K562 (cell line): ENCODE measurements around the gene DNAI7. TPM values are rescaled to one million over a fixed set of nuclear protein-coding genes. Genes with fewer than 3 reads are reported as not detected.

Experiments used
- ATF4 ChIP-seq: fragments of 450-650 bp; formaldehyde crosslinking; IDR thresholded peaks from 2 replicates; pipeline ENCODE4 v1.4.0; 2022; ENCODE audit warnings: mild to moderate bottlenecking, moderate library complexity
- CHAMP1 ChIP-seq: fragments of 450-650 bp; IDR thresholded peaks from 2 replicates; pipeline ENCODE4 v1.6.1; 2016; ENCODE audit warnings: mild to moderate bottlenecking
- E2F1 ChIP-seq: sonication (generic); formaldehyde crosslinking; IDR thresholded peaks from 2 replicates; pipeline ENCODE4 v1.8.1; 2023; ENCODE audit warnings: mild to moderate bottlenecking, missing genetic modification reagents, moderate library complexity
- GATAD2A ChIP-seq: fragments of 450-650 bp; IDR thresholded peaks from 2 replicates; pipeline ENCODE4 v1.6.1; 2017
- MBD1 ChIP-seq: fragments of 250-450 bp; sonication (Bioruptor Pico); IDR thresholded peaks from 2 replicates; pipeline ENCODE4 v1.8.0; 2022; ENCODE audit warnings: inconsistent platforms
- MTA2 ChIP-seq: fragments of 450-650 bp; IDR thresholded peaks from 2 replicates; pipeline ENCODE4 v1.6.1; 2016; ENCODE audit warnings: low read depth
- MXI1 ChIP-seq: IDR thresholded peaks from 2 replicates; pipeline ENCODE4 v1.6.1; 2011; ENCODE audit warnings: low read depth, mild to moderate bottlenecking, improper control_type of control experiment, low read length
- NCOA1 ChIP-seq: fragments of 450-650 bp; IDR thresholded peaks from 2 replicates; pipeline ENCODE4 v1.6.1; 2016; ENCODE audit warnings: low read depth
- NRF1 ChIP-seq, 2 experiments: fragments of 450-650 bp; IDR thresholded peaks in 1 of 2; conservative IDR thresholded peaks in 1 of 2; 2 replicates each; pipeline ENCODE4 v1.6.1; 2014; ENCODE audit warnings: mild to moderate bottlenecking in 2 of 2
- POLR2H ChIP-seq: IDR thresholded peaks from 2 replicates; pipeline ENCODE4 v1.6.1; 2016; ENCODE audit warnings: missing genetic modification characterization, low read depth, mild to moderate bottlenecking, control low read depth, missing compliant biosample characterization, moderate library complexity
- RBM25 ChIP-seq: fragments of 200-400 bp; formaldehyde crosslinking; IDR thresholded peaks from 2 replicates; pipeline ENCODE4 v1.6.1; 2018; ENCODE audit warnings: low read length, low read depth, moderate library complexity; ENCODE audit not compliant: severe bottlenecking
- RBM34 ChIP-seq: fragments of 200-400 bp; formaldehyde crosslinking; IDR thresholded peaks from 2 replicates; pipeline ENCODE4 v1.6.1; 2018; ENCODE audit warnings: low read length, borderline replicate concordance; ENCODE audit not compliant: insufficient read depth
- RNF2 ChIP-seq: sonication (generic); IDR thresholded peaks from 2 replicates; pipeline ENCODE4 v1.6.1; 2016
- TEAD1 ChIP-seq, 2 experiments: fragments of 450-650 bp in 1 of 2; sonication (generic) in 1 of 2; formaldehyde crosslinking; IDR thresholded peaks; 2 replicates each; pipeline versions ENCODE4 v1.4.0 to v1.8.0; 2020 to 2022; ENCODE audit warnings: mild to moderate bottlenecking in 2 of 2, missing genetic modification reagents in 1 of 2
- TEAD4 ChIP-seq, 2 experiments: sonication (generic) in 1 of 2; formaldehyde crosslinking in 1 of 2; IDR thresholded peaks; 2 replicates each; pipeline versions ENCODE4 v1.6.1 to v1.8.0; 2012 to 2022; ENCODE audit warnings: borderline replicate concordance in 1 of 2, inconsistent platforms in 1 of 2, low read length in 1 of 2, mild to moderate bottlenecking in 1 of 2, missing genetic modification reagents in 1 of 2
- ZBED1 ChIP-seq: IDR thresholded peaks from 2 replicates; pipeline ENCODE4 v1.6.1; 2014
- ZNF140 ChIP-seq: fragments of 250-450 bp; sonication (Bioruptor Pico); IDR thresholded peaks from 2 replicates; pipeline ENCODE4 v1.8.0; 2021; ENCODE audit warnings: moderate library complexity, mild to moderate bottlenecking, inconsistent platforms
- ZNF398 ChIP-seq: fragments of 250-450 bp; sonication (Bioruptor Pico); IDR thresholded peaks from 2 replicates; pipeline ENCODE4 v1.8.0; 2021; ENCODE audit warnings: moderate library complexity, mild to moderate bottlenecking, inconsistent platforms
- ZNF507 ChIP-seq: conservative IDR thresholded peaks from 2 replicates; pipeline ENCODE4 v1.6.1; 2017; ENCODE audit warnings: missing genetic modification characterization, missing compliant biosample characterization
- ZNF77 ChIP-seq: fragments of 250-450 bp; sonication (Bioruptor Pico); IDR thresholded peaks from 2 replicates; pipeline ENCODE4 v1.5.0; 2020
- polyA plus RNA-seq, 8 experiments: library from polyadenylated mRNA; depleted of rRNA in 4 of 8; stranded (reverse) in 5 of 8; unstranded in 3 of 8; fragments of >200 nt; fragmentation: Nextera tagmentation in 2 of 8; fragmentation: Illumina TruSeq in 1 of 8; extraction: Ambion mirVana in 2 of 8; extraction: Trizol in 1 of 8; gene quantifications; 2 replicates each; pipeline versions ENCODE4 v1.2.1 to v1.2.3, GENCODE V29; 2011 to 2014; ENCODE audit warnings: inconsistent platforms in 1 of 8, missing spikeins in 1 of 8
- total RNA-seq, 7 experiments: library from RNA; depleted of rRNA in 6 of 7; stranded (reverse); fragments of >200 nt in 6 of 7; fragmentation: Illumina TruSeq in 2 of 7; extraction: Trizol in 2 of 7; gene quantifications; 2 replicates each; pipeline versions ENCODE4 v1.2.1 to v1.2.3, GENCODE V29; 2011 to 2021; ENCODE audit warnings: low replicate concordance in 1 of 7

DNAI7 gene
- total and polyA plus RNA-seq, 9 of the 15 experiments (the other 6 are each of a cell fraction or from before 2014, with no cell fraction given): 0.06 to 0.76 (median 0.17) TPM; not detected in 1

DNA sequence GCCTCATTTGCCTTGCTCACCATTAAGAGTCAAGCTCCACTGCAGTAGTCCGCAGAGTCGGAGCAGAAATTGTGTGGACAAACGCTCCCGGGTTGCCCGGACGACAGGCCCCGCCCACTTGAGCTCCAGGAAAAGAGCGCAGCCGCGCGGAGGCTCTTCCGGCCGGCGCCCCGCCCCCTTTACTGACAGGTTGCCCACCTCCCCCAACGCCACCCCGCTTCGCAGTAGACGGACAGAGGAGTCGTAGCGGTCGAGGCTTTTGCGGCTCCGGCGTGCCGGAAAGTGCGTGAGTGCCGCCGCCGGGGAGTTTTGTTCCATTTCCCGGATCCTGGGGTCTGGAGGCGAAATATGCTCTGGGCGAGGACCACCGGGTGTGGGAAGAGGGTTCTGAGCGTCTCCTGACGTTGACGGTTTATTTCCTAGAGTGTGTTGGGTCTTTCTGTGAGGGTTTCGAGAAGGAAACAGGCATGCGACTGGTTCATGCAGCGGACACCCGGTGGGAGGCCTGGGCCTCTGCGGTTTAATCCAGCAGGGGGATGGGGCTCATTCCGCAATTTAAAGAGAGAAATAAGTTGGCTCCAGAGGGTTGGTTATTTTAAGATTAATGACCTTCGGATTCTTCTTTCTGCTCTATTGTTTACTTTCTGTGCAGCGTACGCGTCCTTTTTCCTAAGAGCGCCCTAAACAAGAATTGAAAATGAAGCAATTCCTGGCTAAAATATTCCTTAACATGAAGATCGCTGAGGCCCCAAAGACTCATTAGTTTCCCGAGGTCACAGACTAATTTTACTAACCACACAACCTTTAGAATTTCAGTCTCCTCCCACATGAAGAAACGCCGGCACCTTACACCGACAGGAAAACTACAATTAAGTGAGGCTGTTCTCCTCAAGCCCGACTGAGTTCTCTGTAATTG lies at the start of gene DNAI7, which contains the start of gene ETFRF1 (continued):
- no peak; the same call in 1 of the 2 replicates for TF ChIP-seq E2F1
- peak; percentile 96 for TF ChIP-seq MXI1
- no peak for TF ChIP-seq ZBED1
- no peak for TF ChIP-seq CHAMP1
- peak; percentile 39; the same call in 1 of the 2 replicates for TF ChIP-seq NCOA1
- TF ChIP-seq POLR2H: peak; percentile 84
- peak; percentile 55; the same call in 1 of the 2 replicates for TF ChIP-seq RNF2
- TF ChIP-seq NRF1 (conservative IDR thresholded peaks at IDR 0.05 in 1 of 2, IDR thresholded peaks at IDR 0.05 in 1 of 2): peak; percentile 90 to 91
- TF ChIP-seq RBM34: no peak
- no peak for TF ChIP-seq ZNF77 (CRISPR knock-in tag)
- TF ChIP-seq GATAD2A: no peak
- no peak for TF ChIP-seq ATF4 (CRISPR knock-in tag)
- no peak for TF ChIP-seq ZNF398 (CRISPR knock-in tag)
- no peak for TF ChIP-seq MTA2
- TF ChIP-seq TEAD4 (IDR thresholded peaks at IDR 0.05; ENCODE audit: low read length): no peak
- no peak for TF ChIP-seq TEAD4 (CRISPR knock-in tag; IDR thresholded peaks at IDR 0.05; ENCODE audit: borderline replicate concordance)
- TF ChIP-seq MBD1: no peak
- TF ChIP-seq RBM25: no peak
- TF ChIP-seq ZNF140 (CRISPR knock-in tag): no peak
- no peak for TF ChIP-seq ZNF507 (tag)
- TF ChIP-seq TEAD1 (CRISPR knock-in tag; IDR thresholded peaks at IDR 0.05): no peak
